Measurements from ENCODE around the gene TMEM138.

TMEM138 gene

DNA sequence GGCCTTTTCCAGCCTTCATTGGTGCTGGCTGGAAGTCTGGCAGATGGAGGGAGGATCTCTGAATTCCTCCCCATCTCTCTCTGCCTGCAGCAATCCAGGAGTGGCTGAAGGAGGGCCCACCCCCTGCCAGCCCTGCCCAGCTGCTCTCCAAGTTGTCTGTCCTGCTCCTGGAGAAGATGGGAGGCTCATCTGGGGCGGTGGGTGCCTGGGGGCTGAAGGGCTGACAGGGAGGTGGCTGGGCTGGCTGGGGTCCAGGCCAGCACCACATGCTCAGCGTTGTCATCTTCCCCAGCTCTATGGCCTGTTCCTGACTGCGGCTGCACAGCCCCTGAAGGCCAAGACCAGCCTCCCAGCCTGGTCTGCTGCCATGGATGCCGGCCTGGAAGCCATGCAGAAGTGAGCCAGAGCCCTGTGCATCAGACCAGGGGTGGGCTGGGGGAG lies 17.0 kb upstream of the TMEM138 start:
- no peaks in the 10 kb centered on the region for H3K27me3 ChIP-seq (ENCODE audit: insufficient read depth, low read length, poor library complexity)
- H3K79me2 ChIP-seq (ENCODE audit: control insufficient read depth, insufficient read depth, low read length): no peaks in the 10 kb centered on the region
- WGBS (ENCODE audit: extremely low coverage, insufficient coverage, low lambda C conversion rate): no CpG with 5 or more reads among the region's 4 CpGs
- peak; percentile 19 for DNase-seq
- no peaks in the 10 kb centered on the region for H3K4me1 ChIP-seq (ENCODE audit: control insufficient read depth, low read depth, low read length)
- no peak overlapping the region for H3K9ac ChIP-seq (ENCODE audit: low read length)
- H3K4me2 ChIP-seq (ENCODE audit: low read length): no peak overlapping the region
- no peak overlapping the region for H2BK120ac ChIP-seq (ENCODE audit: low read depth, low read length)
- H2AK5ac ChIP-seq (ENCODE audit: low read length): no peak overlapping the region
- H2BK5ac ChIP-seq (ENCODE audit: low read length): no peak overlapping the region
- H4K8ac ChIP-seq (ENCODE audit: low read depth, low read length): no peak overlapping the region
- H3K27ac ChIP-seq (ENCODE audit: low read depth, low read length): no peak overlapping the region
- no peak overlapping the region for H3K4me3 ChIP-seq (ENCODE audit: low read length)
- no peak overlapping the region for H4K5ac ChIP-seq (ENCODE audit: low read length)
- peaks cover 3% of the 10 kb centered on the region for H3K36me3 ChIP-seq (ENCODE audit: control insufficient read depth, insufficient read depth, low read length)
- no peaks in the 10 kb centered on the region for H3K79me1 ChIP-seq (ENCODE audit: low read length)
- H2BK15ac ChIP-seq (replicated peaks; ENCODE audit: low read depth): no peak overlapping the region
- no peak overlapping the region for H3K56ac ChIP-seq (ENCODE audit: low read length)
- no peak overlapping the region for H3K23ac ChIP-seq (ENCODE audit: low read length)
- no peak overlapping the region for H3K18ac ChIP-seq (ENCODE audit: low read length)
- H3K4ac ChIP-seq (ENCODE audit: low read depth, low read length): no peak overlapping the region

DNA sequence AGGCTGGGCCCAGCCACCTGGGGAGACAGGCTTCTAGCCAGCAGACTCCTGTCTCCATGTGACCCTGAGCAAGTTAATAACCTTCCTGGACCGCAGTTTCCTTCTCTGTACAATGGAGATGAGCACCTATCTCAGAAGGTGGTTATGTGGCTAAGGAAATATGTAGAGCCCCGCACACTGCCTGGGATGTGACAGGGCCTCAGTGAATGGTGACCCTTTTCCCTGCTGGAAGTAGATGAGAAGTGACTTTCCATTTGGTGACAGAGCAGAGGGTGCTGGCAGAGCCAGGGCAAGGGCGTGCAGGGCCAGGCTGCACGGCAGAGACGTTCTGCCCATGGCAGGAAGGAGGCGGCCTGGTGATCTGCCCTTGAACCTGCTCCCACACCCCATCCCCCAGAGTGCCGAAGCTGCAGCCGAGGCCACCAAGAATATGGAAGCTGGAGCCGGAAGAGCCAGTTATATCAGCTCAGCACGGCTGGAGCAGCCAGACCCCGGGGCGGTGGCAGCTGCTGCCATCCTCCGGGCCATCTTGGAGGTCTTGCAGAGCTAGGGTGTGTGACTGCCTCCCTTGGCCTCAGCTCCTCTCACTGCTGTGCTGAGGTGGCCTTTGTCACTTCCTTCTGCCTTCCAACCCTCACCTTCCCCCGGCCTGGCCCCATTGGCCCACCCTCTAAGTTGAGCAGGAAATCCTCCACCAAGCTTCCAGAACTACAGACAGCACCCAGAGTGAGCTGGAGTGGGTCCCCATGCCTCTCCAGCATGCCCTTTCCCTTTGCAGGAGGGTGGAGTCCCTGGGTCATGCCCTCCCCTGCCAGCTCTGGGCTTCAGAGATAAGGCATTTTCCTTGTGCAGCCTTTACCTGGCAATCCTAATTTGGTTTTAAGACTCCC lies 16.0 kb upstream of the TMEM138 start:
- no peaks in the 10 kb centered on the region for H3K79me2 ChIP-seq (ENCODE audit: control insufficient read depth, insufficient read depth, low read length)
- no peak overlapping the region for H3K27ac ChIP-seq (ENCODE audit: low read depth, low read length)
- no peak overlapping the region for H4K8ac ChIP-seq (ENCODE audit: low read depth, low read length)
- WGBS (ENCODE audit: extremely low coverage, insufficient coverage, low lambda C conversion rate): no CpG with 5 or more reads among the region's 14 CpGs
- no peaks in the 10 kb centered on the region for H3K27me3 ChIP-seq (ENCODE audit: insufficient read depth, low read length, poor library complexity)
- no peak overlapping the region for H3K18ac ChIP-seq (ENCODE audit: low read length)
- DNase-seq: no peak
- H3K4ac ChIP-seq (ENCODE audit: low read depth, low read length): no peak overlapping the region
- H3K56ac ChIP-seq (ENCODE audit: low read length): no peak overlapping the region
- no peak overlapping the region for H3K9ac ChIP-seq (ENCODE audit: low read length)
- no peaks in the 10 kb centered on the region for H3K79me1 ChIP-seq (ENCODE audit: low read length)
- H2BK15ac ChIP-seq (replicated peaks; ENCODE audit: low read depth): no peak overlapping the region
- H3K4me2 ChIP-seq (ENCODE audit: low read length): no peak overlapping the region
- peaks cover 3% of the 10 kb centered on the region for H3K36me3 ChIP-seq (ENCODE audit: control insufficient read depth, insufficient read depth, low read length)
- H2BK120ac ChIP-seq (ENCODE audit: low read depth, low read length): no peak overlapping the region
- no peak overlapping the region for H2BK5ac ChIP-seq (ENCODE audit: low read length)
- H3K23ac ChIP-seq (ENCODE audit: low read length): no peak overlapping the region
- H3K4me1 ChIP-seq (ENCODE audit: control insufficient read depth, low read depth, low read length): no peaks in the 10 kb centered on the region
- H3K4me3 ChIP-seq (ENCODE audit: low read length): no peak overlapping the region
- H2AK5ac ChIP-seq (ENCODE audit: low read length): no peak overlapping the region
- no peak overlapping the region for H4K5ac ChIP-seq (ENCODE audit: low read length)

DNA sequence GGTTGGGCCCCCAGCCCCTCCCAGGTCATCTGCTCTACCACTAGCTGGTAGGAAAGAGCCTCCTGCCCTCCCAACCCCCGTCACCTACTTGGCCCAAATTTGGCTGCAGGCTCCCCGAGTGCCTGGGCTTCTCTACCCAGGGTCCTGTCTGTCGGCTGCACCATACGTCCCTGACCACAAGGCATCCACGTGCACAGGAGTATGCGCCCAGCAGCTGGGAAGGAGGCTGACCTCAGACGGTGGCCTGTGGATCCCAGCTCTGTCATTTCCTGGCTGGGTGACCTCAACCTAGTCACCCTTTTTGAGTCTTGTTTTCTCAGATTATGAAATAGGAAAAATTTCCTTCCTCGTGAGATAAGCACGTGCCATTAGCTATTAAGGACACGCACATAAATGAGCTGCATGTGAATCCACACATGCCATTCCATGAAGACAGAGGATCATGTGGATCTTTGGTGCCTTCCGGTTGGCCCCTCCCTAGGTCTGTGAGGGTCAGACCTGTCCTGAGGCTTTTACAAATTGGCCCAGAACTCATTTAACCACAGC lies 14.2 kb upstream of the TMEM138 start:
- Histone ChIP-seq H3K56ac (ENCODE audit: low read length) (no peak overlapping the region), H2AK5ac (ENCODE audit: low read length) (no peak overlapping the region), H2BK120ac (ENCODE audit: low read depth, low read length) (no peak overlapping the region), H3K4me1 (ENCODE audit: control insufficient read depth, low read depth, low read length) (no peaks in the 10 kb centered on the region), H3K18ac (ENCODE audit: low read length) (no peak overlapping the region), H3K4me3 (ENCODE audit: low read length) (no peak overlapping the region), H3K27ac (ENCODE audit: low read depth, low read length) (no peak overlapping the region), H3K79me2 (ENCODE audit: control insufficient read depth, insufficient read depth, low read length) (no peaks in the 10 kb centered on the region), H2BK15ac (replicated peaks; ENCODE audit: low read depth) (no peak overlapping the region), H4K5ac (ENCODE audit: low read length) (no peak overlapping the region), H3K9ac (ENCODE audit: low read length) (no peak overlapping the region), H3K79me1 (ENCODE audit: low read length) (no peaks in the 10 kb centered on the region), H3K4me2 (ENCODE audit: low read length) (no peak overlapping the region), H3K23ac (ENCODE audit: low read length) (no peak overlapping the region), H3K4ac (ENCODE audit: low read depth, low read length) (no peak overlapping the region), H3K27me3 (ENCODE audit: insufficient read depth, low read length, poor library complexity) (no peaks in the 10 kb centered on the region), H2BK5ac (ENCODE audit: low read length) (no peak overlapping the region), H3K36me3 (ENCODE audit: control insufficient read depth, insufficient read depth, low read length) (peaks cover 3% of the 10 kb centered on the region), H4K8ac (ENCODE audit: low read depth, low read length) (no peak overlapping the region)
- DNase-seq: peak; percentile 6
- no CpG with 5 or more reads among the region's 11 CpGs for WGBS (ENCODE audit: extremely low coverage, insufficient coverage, low lambda C conversion rate)

DNA sequence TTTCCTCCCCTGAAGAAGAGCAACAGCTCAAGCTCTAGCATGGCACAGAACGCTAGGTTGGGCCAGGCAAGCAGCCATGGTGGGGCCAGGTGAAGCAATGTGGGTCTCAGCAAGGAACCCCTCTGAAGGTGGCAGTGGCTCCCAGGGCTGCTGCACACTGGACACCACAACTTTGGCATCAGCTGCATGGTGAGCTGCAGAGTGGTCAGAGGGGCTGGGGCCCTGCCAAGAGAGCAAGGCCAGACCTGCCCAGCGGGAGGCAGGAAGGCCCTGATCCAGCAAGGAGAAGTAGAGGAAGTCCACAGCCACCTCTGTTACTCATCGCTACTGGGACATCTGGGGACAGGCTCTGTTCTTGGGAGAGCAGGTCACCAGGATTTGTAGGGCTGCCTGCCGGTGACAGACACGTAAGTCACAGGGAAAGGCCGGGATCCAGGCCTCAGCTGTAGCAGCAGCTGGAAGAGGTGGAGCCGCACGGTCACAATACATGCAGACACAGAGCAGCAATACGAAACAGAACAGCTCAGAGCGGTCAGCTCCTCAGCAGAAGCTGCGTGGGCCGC lies 12.9 kb upstream of the TMEM138 start:
- Histone ChIP-seq H2BK5ac (ENCODE audit: low read length) (no peak overlapping the region), H3K4me2 (ENCODE audit: low read length) (no peak overlapping the region), H3K27me3 (ENCODE audit: insufficient read depth, low read length, poor library complexity) (no peaks in the 10 kb centered on the region), H3K56ac (ENCODE audit: low read length) (no peak overlapping the region), H4K8ac (ENCODE audit: low read depth, low read length) (no peak overlapping the region), H3K18ac (ENCODE audit: low read length) (no peak overlapping the region), H3K36me3 (ENCODE audit: control insufficient read depth, insufficient read depth, low read length) (peaks cover 3% of the 10 kb centered on the region), H3K4me3 (ENCODE audit: low read length) (no peak overlapping the region), H3K9ac (ENCODE audit: low read length) (no peak overlapping the region), H2BK120ac (ENCODE audit: low read depth, low read length) (no peak overlapping the region), H3K4me1 (ENCODE audit: control insufficient read depth, low read depth, low read length) (no peaks in the 10 kb centered on the region), H4K5ac (ENCODE audit: low read length) (no peak overlapping the region), H3K23ac (ENCODE audit: low read length) (no peak overlapping the region), H3K27ac (ENCODE audit: low read depth, low read length) (no peak overlapping the region), H2AK5ac (ENCODE audit: low read length) (no peak overlapping the region), H3K4ac (ENCODE audit: low read depth, low read length) (no peak overlapping the region), H2BK15ac (replicated peaks; ENCODE audit: low read depth) (no peak overlapping the region), H3K79me2 (ENCODE audit: control insufficient read depth, insufficient read depth, low read length) (no peaks in the 10 kb centered on the region), H3K79me1 (ENCODE audit: low read length) (no peaks in the 10 kb centered on the region)
- DNase-seq: no peak
- no CpG with 5 or more reads among the region's 12 CpGs for WGBS (ENCODE audit: extremely low coverage, insufficient coverage, low lambda C conversion rate)

DNA sequence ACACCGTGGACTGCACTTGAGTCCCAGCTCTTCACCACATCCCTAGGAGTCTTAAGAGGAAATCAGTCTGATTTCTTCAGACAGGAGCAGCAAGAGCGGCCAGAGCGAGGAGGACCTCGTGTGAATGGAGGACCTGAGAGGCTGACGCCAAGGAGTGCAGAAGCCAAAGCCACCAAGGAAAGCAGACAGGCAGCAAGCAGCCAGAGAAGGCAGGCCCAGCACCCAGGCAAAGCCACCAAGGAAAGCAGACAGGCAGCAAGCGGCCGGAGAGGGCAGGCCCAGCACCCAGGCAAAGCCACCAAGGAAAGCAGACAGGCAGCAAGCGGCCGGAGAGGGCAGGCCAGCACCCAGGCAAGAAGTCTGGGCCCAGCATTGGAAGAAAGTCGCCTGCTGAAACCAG lies 12.3 kb upstream of the TMEM138 start:
- peaks cover 3% of the 10 kb centered on the region for H3K36me3 ChIP-seq (ENCODE audit: control insufficient read depth, insufficient read depth, low read length)
- no peak overlapping the region for H2BK5ac ChIP-seq (ENCODE audit: low read length)
- WGBS (ENCODE audit: extremely low coverage, insufficient coverage, low lambda C conversion rate): no CpG with 5 or more reads among the region's 10 CpGs

More for the DNA sequence above, 12.3 kb upstream of the TMEM138 start:
- H2AK5ac ChIP-seq (ENCODE audit: low read length): no peak overlapping the region
- H3K27me3 ChIP-seq (ENCODE audit: insufficient read depth, low read length, poor library complexity): no peaks in the 10 kb centered on the region
- H3K79me2 ChIP-seq (ENCODE audit: control insufficient read depth, insufficient read depth, low read length): no peaks in the 10 kb centered on the region
- no peak overlapping the region for H3K27ac ChIP-seq (ENCODE audit: low read depth, low read length)
- no peak overlapping the region for H3K23ac ChIP-seq (ENCODE audit: low read length)
- no peaks in the 10 kb centered on the region for H3K79me1 ChIP-seq (ENCODE audit: low read length)
- H4K8ac ChIP-seq (ENCODE audit: low read depth, low read length): no peak overlapping the region
- no peak overlapping the region for H3K9ac ChIP-seq (ENCODE audit: low read length)
- H3K4me3 ChIP-seq (ENCODE audit: low read length): no peak overlapping the region
- H3K4ac ChIP-seq (ENCODE audit: low read depth, low read length): no peak overlapping the region
- H4K5ac ChIP-seq (ENCODE audit: low read length): no peak overlapping the region
- no peak for DNase-seq
- no peak overlapping the region for H2BK120ac ChIP-seq (ENCODE audit: low read depth, low read length)
- H3K4me1 ChIP-seq (ENCODE audit: control insufficient read depth, low read depth, low read length): no peaks in the 10 kb centered on the region
- no peak overlapping the region for H3K18ac ChIP-seq (ENCODE audit: low read length)
- H2BK15ac ChIP-seq (replicated peaks; ENCODE audit: low read depth): no peak overlapping the region
- no peak overlapping the region for H3K4me2 ChIP-seq (ENCODE audit: low read length)
- no peak overlapping the region for H3K56ac ChIP-seq (ENCODE audit: low read length)
